Measurements from ENCODE around the gene ABCC11.
"Not testable (repeated sequence)": the region's sequence is repeated elsewhere in the genome, so short reads cannot be mapped to it uniquely, and the experiment has no call there.

Gene ABCC11

DNA sequence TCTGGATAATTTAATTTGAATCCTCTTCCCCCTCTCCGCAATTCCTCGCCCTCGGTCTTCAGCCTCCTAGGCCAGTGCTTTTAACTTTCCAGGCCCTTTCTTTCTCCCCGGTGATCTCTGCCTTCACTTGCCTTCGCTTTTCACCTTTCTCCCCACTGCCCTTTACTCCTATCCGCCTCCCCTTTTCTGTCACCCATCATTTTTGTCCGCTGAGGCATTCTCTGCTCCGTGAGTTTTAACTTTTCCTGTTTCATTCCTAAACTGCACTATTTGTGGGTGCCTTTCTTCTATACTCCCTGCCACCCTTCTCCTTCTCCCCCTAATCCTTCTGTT lies 2.5 kb downstream of the ABCC11 start:
- DNase-seq, result no peak

DNA sequence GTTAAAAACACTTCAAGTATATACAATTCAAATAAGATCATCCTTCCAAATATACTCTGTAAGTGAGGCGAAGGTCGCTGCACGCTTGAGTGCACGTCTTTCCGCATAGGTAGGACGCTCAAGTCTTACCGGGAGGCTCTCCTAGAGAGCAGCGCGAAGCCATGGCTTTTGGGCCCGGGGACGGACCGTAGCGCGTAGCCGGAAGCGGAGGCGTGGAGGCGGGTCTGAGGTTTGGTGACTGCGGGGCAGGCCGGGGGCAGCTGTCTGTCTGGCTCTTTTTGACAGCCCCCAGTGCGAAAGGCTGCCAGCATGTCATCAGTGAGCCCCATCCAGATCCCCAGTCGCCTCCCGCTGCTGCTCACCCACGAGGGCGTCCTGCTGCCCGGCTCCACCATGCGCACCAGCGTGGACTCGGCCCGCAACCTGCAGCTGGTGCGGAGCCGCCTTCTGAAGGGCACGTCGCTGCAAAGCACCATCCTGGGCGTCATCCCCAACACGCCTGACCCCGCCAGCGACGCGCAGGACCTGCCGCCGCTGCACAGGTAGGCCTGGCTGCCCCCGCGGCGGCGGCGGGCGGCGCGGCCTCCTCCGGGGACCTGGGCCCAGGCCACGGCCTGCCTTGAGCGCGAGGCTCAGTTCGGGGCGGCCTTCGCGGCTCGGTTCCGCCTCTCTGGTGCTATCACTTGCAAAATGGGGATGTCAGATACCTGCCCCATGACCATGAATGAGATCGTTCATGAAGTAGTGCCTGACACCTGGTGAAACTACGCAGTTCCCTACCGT lies 3.1 kb downstream of the ABCC11 start, which contains the start of gene LONP2:
TSS of gene LONP2 (plus strand) at position 221 of the 783 bp plus-strand sequence. CDS start at position 310, 89 bp downstream.
- peak; percentile 92 for DNase-seq

DNA sequence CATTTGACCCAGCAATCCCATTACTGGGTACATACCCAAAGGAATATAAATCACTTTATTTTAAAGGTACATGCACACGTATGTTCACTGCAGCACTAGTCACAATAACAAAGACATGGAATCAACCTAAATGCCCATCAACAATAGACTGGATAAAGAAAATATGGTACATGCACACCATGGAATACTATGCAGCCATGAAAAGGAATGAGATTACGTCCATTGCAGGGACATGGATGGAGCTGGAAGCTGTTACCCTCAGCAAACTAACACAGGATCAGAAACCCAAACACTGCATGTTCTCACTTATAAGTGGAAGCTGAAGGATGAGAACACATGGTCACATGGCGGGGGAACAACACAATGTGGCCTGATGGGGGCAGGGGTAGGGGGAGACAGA lies 7.2 kb downstream of the ABCC11 start:
- DNase-seq, result not testable (repeated sequence)

DNA sequence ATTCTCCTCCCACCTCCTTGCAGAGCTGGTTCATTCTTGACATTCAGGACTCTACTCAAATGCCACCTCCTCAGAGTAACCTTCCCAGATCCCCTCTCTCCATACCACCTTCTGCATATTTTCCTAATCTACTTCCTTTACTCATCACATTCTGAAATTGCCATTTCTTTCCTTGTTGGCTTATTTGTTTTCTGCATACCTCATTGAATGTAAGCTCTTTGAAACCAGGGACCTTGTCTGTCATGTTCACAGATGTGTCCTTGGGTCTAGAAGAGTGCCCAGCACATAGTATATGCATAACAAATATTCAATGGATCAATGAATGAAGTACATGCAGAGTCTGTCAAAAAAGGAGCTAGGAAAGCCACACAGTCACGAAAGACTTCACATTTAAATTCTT lies 11.1 kb downstream of the ABCC11 start:
- DNase-seq, result no peak

DNA sequence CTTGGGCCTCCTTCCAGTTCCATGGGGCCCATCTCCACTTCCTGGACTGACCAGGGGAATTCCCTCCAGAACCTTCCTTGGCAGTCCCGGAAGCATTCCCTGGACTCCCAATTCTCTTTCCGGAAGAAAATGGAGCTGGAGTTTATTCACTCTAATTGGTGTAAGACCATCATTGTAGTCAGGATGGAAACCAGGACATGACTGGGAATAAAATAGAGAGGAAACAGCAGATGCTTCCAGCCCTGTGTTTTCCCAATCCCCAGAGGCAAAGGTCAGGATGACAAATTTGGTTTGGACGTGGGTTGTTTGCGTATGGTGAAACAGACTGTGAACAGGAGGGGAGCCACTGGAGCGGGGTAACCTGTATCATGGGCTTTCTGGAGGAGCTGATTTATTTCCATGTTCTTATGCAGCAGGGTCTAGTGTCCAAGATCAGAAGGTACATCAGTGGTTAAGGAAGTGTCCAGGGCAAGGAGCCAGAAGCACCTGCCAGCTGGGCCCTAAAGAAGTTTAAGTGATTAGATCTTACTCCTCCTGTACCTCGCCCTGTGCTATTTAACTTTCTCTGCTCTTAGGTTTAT lies 11.7 kb downstream of the ABCC11 start:
- DNase-seq, result no peak

DNA sequence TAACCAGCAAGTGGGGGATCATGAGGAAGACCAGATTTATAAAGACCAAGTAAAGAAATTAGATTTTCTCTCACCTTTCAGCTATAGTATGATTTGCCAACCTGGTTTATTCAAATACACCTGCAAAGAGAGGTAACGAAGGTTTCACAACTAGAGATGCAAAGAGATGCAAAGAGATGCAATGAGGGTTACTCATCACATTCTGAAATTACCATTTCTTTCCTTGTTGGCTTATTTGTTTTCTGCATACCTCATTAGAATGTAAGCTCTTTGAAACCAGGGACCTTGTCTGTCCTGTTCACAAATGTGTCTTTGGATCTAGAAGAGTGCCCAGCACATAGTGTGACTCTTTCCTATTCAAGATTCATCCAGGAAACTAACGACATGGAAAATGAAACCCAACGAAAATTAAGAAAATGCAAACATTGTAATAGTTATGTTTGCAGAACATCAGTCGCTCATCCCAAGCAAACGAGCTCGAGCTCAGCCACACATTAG lies 12.2 kb downstream of the ABCC11 start:
- no peak for DNase-seq

DNA sequence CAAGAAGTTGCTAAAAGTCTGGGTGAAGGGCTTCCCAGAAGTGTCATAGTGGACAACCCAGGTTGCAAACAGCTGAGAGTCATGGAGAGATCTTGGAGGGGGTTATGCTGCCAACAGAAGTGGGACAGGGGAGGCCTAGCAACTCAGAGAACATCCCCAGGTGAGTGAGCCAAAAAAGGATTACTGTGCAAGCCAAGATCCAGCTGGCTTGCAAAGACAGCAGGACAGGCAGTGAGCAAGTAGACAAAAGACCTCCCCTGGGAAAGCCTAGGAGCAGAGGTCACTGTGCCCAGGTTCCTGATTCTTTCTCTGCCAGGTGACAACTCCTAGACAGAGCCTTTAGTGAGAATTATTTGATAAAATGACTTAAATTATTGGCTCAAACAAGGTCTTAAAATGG lies 12.7 kb downstream of the ABCC11 start:
- no peak for DNase-seq

DNA sequence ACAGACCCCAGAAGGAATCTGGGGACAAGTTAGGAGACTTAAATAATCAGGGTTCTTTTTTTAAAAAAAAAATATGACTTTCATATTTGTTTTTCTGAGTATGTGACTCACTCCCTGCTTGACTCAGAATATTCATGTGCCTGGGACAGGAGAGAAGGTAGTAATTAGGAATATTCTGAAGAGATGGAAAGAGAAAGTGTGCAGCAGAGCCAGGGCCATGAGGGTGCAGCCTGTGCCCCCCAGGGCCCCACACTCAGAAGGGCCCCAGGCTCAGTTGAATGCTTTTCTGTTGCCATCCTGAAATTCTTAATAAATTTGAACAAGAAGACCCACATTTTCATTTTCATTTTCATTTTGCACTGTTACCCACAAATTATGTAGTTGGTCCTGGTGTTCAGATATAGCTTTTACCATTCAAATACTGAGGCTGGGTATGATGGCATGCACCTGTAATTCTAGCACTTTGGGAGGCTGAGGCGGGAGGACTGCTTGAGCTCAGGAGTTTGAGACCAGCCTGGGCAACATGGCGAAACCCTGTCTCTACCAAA lies 14.8 kb downstream of the ABCC11 start:
- no peak for DNase-seq

DNA sequence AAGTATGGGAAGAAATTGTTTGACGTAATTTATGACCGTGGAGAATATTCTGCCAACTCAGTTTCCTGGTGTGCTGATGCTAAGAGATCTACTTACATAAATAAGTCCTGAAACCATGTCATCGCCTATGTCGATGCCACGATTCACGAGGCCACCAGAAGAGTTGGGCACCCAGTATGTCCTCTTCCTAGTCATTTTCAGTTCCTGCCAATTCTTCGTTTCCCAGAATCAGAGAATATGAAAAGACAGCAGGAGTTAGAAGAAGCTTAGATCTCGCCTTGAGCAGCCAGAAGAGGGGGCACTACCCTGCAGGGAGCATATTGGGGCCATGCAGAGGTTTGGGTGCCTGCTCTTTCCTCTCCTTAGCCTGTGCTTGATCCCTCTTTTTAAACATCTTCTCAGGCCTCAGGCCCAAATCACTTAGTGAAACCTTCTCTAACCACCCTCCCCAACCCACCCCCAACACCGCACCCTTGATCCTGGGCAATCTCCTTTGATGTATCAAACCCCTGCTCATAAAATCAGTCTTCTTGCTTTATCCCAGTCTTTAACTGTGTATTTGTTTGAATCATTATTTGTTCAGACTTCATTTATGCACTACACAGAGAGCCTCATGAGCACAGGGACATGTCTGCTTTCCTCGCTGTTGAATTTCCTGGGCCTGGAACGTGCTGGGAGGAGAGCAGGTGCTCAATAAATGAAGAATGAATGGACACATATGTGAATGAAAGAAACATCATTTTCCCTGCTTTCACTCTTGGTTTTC lies 15.4 kb downstream of the ABCC11 start:
- DNase-seq, result no peak

DNA sequence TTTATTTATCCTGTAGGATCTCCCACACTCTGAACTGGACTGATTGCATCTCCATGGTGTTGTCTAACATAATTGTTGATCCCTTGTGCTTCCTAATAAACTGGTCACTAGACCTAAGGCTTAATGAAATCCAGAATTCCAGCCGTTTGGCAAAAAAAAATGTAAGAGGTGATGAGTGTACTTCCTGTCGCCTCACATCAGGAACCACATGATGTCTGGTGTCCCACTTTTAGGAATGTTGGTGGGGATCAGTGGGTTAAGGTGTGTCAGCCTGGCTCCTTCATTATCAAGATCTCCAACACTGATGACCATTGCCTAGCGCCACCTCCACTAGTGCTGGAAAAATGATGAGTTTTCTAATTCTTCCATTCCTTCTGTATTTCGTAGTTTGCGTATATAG lies 21.9 kb downstream of the ABCC11 start:
- DNase-seq, result no peak

DNA sequence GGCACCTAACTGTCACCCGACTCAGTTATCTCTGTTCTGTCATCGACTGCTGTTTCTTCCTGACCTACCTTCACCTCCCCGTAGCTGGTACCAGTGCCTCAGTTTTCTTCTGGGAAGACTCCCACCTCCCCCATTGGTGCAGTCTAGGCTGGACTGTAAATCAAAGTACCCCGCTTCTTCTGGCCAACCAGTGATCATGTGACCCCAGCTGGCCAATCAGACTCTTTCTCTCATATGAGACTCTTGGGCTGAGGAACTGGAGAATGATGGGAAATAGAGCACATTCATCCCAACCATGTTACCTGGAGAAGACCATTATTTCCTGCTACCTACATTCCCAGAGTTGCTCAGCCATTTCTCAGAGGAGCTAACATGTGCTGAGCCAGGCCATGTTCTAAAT lies 23.8 kb downstream of the ABCC11 start:
- DNase-seq, result no peak

DNA sequence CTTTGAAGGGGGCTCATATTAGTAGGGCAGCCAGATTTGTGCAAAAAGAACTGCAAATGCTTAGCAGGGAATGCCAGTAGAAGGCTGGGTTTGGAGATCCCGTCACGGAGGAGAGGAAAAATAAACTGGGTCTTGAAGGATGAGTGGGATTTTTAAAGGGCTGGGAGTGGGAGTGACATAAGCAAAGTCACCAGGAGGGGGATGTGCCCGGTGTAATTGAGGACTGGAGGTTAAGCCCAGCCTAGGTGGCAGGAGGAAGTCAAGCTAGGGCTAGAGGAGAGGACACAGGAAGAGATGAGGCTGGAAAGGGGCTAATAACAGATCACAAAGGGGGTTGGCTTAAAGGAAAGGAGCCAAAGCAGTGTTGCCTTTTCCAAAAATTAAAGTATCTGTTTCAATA lies 26.4 kb downstream of the ABCC11 start:
- DNase-seq, result no peak

DNA sequence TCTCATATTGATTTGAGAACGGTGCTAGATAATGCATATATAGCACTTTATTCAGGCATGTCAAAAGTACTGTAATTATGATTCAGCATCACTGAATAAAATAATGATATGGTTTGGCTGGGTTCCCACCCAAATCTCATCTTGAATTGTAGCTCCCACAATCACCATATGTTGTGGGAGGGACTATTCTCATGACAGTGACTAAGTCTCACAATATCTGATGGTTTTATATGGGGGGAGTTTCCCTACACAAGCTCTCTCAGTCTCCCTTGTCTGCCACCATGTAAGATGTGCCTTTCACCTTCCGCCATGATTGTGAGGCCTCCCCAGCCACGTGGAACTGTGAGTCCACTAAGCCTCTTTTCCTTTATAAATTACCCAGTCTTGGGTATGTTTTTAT lies 28.9 kb downstream of the ABCC11 start:
- DNase-seq, result no peak

DNA sequence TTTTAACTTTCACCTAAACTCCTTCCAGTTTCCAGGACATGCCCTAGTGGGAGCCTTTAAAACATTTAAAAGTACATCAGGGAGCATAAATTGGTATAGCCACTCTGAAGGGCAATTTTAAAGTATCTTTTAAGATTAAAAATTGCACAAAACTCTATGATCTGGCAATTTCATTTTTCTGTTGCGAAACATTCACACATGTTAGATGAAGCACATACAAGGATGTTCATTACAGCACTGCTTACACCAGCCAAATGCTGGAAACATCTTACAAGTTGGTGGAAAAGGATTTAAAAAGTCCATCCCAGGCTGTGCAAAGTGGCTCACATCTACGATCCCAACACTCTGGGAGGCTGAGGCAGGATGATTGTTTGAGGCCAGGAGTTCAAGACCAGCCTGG lies 29.6 kb downstream of the ABCC11 start:
- no peak for DNase-seq

DNA sequence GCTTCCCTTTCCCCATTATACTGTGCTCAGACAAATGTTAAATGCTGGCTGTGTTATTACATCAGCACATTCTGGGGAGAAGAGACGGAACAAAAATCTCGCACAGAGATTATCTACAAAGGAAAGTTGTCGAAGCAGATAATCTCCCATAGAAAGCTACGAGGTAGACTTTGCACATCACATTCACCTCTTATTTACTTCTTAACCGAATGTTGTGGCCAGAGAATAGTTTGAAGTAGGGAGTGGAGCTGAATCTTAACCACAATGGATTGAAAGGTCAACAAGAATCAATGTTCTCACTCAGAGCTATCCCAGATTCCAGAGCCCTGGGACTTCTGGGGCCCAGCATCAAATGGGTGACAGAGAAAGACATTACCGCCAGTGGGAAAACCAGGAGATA lies 31.6 kb downstream of the ABCC11 start:
- no peak for DNase-seq

DNA sequence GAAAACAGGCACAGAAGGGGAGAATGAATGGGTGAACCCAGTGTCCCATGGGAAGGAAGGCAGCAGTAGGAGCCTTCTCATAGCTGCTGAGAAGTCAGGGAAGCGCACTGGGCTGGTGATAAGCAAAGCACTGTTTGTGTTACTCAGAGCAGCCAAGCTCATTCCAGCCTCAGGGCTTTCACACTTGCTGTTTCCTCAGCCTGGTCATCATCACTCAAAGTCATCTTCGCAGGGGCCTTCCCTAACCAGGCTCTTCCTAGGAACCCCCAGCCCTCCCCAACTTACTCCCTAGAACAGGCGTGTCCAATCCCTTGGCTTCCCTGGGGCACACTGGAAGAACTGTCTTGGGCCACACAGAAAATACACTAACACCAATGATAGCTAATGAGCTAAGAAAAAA lies 35.3 kb downstream of the ABCC11 start:
- DNase-seq, result no peak

DNA sequence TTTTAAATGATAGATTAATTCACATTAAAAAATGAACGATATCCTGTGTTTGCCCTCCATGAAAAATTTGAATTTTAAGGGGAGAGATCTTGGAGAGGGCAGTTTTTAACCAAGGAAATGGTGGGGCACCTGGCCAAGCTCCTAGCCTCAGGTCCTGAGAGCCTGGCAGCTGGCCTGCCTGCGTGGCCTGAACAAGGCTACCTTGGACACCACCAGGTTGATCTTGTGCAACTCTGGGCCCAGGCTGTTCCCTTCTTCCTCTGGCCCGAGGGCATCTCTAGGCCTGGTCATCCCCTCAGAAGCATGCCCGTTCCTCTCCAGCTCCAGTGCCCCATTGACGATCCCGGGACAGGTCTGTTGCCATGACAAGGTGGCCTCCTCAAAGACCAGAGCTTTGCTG lies 36.6 kb downstream of the ABCC11 start:
- no peak for DNase-seq

DNA sequence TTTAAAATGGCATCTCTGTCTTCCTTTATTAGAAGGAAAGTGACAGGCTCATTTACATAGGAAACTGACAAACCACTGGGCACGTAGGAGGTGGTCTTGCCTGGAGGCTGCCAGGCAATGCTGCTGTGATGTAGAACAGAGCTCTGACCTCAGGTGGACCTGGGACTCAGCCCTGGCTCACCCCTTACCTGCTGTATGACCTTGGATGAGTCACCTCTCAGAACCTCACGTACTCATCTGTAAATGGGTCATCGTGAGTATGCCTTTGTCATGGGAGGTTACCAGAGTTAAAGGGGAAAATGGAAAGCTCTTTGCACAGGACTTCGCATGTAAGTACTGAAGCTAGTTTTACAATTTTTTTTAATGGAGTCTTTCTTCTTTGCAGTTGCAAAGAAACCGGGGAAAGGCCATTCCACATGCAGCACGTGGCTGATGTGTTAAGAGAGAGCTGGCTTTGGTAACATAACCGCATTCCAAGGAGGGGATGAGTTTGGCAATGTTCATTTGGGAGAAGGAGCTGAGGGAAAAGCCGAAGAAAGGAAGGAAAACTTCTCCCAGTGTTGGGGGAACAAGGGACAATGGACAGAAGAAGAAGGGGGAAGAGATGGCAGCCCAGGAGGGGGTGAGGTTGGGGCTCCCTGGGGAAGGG lies 40.6 kb downstream of the ABCC11 start:
- DNase-seq, result no peak

DNA sequence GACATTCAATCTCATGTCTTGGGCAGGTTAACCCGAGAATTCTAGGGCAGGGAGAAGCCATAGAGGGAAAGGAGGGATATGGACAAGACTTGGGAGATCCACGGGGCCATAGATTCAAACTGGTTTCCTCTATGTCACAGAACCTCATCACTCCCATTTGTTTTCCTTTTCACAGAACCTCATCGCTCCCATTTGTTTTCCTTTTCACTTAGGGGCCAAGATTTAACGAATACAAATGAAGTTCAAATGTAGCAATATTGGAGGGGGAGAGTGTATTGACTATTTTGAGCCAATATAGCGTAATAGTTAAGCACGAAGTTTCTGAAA lies 42.6 kb downstream of the ABCC11 start:
- no peak for DNase-seq

DNA sequence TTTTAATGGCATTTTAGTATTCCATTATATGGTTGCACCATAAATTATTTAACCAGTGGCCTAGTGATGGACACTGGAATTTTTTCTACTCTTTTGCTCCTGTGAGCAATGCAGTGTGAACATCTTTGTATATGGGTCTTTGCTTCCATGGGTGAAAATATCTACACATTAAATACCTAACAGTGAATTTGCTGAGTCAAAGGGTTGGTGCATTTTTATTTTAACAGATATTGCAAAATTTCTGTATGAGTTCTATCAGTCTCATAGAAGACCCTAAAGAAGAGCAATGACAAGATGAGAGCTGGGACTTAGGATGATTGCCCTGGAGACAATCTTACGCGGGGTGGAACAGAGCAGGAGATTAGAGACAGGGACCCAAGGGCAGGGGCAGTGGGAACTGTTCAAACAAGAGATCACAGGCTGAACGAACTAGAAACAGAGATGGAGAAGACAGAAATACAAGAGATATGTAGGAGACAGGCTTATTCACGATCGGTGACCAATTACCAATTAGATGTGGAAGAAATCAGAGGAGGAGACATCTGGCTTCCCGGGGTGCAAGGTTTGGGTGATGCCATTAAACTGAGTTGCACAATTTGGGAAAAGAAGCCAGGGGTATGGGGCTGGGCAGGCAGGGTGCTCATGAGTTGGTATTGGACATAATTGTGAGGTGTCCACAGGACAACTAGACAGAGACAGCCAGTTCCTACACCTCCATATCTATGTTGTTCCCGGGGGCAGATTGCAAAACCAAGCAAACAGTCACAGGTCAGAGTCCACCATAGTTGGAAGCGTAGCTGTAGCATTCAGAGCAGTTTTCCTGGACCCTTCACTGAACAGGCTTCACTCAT lies 43.1 kb downstream of the ABCC11 start:
- DNase-seq, result no peak

DNA sequence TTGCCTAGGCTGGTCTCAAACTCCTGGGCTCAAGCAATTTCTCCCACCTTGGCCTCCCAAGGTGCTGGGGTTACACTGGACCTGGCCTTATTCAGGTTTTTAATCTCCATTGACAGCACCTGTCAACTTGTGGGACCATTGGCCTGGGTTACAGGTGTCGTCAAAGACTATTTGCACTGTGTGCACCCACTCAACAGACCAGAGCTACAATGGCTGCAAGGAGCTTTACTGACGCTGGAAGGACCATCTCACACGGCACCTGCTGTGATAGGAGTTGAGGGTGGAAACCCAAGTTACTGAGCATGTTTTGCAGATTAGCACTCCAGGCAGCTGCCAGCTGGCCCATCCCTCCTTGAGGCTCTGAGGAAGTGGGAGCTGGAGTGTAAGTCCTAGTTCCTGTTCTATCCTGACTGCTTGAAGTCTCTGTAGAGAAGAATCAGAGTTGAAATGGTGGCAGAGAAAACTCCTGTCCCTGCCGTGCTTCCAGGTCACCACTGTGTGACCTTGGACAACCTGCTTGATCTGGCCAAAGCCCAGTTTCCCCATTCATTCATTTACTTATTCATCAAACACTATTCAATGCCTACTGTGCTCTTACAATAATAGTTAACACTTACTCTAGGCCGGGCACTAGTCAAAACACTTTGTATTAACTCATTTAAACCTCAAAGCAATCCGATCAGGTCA lies 45.7 kb downstream of the ABCC11 start:
- DNase-seq, result no peak

DNA sequence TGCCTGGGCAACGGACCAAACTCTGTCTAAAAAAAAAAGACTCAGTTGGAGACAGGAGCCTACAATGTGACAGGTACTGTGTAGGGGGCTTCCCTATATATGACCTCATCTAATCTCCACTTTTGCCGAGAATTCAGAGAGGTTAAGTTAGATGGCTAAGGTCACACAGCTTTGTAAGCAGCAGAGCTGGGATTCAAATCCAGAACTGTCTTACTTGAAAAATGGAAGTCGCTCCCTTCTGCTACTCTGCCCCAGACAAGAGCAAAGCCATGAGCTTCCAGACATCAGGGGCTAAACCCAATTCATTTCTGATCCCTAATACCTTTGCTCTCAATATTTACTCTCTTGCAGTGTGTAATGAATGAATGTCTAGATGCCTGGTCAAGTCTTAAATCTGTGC lies 50.0 kb downstream of the ABCC11 start:
- no peak for DNase-seq
